Inflammatory macrophage (primary cell): ENCODE results near the gene LBR.

Experiments used
- DNase-seq, 2 donors: peaks; one replicate each; pipeline ENCODE4 v3.0.0-alpha.2; 2020 to 2022

The LBR gene

DNA sequence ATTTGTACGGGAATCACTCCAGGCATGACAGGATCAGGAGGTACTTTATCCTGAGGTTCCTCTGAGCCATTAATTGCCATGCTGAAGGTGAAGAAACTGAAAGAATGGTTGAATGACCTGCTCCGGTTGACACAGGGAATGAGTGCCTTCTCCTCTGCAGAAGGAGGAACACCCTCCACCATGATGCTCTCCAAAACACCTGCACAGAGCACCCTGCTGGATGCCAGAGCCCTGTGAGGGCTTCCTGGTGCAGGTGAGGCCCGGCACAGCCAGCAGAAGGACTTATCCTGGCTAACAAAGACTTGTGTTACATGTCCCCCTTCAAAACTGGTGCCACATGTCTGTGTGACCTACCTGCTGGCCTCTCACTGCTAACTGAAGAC is 14.3 kb upstream of the LBR start:
- no peak for DNase-seq

DNA sequence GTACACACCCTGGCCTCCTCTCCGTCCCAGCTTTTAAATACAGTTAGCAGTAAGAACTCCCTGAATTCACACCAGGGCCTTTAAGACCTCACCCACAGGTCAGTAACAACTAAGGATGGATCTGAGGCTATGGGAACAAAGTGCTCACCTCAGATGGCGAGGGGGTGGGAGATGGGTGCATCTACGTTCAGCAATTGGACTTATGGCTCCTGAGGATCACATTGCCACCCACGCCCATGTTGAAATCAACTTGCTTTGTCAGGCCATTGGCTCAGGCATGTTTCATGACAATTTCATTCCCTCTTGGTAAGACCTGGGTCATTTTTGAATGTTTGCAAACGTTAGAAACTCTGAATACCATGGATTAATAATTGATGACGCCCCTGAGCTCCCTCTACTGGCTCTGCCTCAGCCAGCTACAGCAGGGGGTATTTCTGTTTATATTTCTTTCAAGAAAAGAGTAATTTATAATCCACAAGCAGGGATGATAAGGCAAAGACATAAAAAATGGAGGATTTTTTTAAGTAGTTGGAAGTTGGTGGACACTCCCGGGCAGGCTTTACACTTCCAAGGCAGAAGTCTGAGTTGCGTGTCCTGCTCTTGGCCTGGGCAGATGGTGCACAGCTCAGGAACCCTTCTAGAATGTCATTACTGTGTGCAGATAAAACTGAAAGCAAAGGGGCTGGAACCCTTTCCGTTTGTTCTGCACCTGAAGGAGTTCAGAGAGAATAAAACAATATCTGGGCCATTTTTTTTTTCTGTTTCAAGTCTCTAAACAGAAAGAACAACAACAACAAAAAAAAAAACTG is 13.7 kb upstream of the LBR start:
- DNase-seq: peak; percentile 44 to 72

DNA sequence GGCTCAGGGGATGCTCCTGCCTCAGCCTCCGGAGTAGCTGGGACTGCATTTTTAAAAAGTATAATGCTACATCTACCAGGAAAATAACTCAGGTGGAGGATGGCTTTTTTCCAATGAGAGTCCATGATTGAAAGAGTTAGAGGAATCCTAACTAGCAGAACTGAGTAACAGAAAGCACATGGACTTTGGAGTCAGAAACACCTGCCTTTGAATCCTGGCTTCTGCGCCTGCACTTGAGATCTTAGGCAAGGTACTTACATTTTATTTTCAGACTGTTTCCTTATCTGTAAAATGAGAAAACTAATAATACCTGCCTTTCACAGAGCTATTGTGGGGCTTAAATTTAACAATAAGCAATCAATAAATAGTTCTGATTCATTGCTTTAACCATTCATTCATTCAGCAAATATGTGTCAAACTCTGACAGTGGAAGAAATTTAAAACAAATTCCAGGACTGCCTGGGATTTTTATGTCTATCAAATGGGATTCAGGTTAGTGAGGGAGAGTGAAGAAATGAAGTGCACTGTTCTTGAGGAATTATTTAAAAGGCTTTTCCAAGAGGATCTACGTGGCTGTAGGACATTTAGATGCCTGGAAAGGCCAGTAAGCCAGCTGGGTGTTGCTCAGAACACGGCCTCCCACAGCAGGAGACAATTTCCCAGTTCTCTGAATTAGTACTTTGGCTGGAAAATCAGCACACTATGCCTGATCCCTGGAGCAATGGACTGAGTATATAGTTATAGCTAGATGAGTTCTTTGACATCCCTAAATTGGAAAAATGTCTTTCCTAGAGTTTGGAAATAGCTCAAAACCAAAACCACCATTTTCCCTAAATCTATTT is 12.8 kb upstream of the LBR start:
- no peak for DNase-seq

DNA sequence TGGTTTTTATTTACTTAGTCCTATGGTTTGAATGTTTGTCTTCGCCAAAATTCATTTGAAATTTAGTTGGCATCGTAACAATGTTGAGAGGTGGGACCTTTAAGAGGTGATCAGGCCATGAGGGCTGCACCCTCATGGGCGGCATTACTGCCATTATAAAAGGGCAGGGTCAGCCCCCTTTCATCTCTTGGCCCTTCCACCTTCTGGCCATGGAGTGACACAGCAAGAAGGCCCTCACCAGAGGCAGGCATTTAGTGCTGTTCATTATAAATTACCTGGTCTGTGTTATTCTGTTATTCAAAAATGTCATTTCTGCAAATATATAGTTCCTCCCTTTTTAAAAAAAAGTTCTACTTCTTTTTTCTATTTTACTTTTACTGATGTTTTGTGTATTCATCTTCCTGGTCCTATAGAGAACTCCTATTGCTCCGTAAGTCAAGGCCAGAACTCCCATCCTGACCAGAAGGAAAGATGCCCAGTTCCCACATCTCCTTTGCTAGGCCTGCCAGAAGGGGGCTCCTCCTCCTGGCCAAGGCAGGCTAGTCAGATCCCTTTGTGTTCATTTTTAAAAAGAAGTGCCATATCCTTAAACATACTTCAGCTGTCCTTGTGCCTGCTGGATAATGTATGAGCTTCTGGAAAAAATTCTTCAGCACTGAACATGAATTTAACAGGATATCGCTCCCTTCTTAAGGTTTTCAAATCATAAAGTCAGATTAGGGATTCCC is 10.0 kb upstream of the LBR start:
- peak in 1 of 2 donors; percentile 60 for DNase-seq

DNA sequence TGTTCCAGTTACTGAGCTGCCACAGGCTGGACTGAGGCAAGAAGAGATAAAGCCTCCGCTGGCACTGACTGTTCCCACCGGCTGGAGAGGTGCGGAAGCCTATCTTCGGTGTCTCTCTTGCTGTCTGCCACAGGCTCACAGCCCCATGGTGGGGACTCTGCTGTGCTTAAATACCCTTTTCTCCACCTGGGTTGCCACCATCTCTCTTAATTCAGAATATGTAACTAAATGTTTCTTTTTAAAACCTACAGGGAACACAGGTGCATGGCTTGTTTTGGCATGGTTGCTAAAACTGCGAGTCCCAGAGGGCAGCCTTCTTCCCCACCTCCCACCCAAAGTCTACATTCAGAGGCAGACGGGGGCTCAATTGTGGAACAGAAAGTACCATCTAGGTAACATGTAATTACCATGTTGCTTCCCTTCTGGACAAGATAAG is 8.1 kb upstream of the LBR start:
- DNase-seq: no peak

DNA sequence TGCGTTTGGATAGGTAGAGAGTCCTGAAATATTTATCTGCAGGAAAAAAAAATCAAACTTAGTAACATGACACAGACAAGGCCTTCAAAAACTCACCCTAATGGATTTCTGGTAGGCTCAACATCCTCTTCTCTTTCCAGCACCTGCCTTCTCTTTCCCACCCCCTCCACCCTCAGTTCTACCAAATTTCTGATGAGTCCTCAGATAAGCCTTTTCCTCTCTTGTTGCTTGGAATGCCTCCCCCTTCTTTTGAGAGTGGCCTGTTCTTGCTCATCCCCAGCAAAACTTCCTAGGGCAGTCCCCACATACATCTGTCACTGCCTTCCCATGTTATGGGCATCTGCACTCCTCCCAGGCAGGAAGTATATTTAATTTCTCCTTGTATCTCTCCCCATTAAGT is 7.6 kb upstream of the LBR start:
- no peak for DNase-seq

DNA sequence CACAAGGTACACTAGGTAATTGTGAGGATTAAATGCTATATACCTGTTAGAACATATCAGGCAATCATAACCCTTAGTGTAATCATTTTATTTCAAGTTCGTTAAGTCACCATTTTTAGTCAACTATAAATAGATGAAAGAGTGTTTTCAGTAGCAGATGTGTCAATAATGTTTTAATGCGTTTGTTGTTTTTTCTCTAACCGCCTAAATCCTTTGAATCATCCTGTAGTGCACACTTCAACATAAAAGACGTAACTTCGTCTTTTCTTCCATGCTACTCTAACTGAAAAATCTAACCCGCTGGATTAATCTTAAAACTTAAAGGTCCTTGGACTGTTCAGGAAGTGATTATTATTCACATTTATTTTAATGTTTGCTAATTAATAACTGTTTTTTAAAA is 7.2 kb upstream of the LBR start:
- DNase-seq: no peak

DNA sequence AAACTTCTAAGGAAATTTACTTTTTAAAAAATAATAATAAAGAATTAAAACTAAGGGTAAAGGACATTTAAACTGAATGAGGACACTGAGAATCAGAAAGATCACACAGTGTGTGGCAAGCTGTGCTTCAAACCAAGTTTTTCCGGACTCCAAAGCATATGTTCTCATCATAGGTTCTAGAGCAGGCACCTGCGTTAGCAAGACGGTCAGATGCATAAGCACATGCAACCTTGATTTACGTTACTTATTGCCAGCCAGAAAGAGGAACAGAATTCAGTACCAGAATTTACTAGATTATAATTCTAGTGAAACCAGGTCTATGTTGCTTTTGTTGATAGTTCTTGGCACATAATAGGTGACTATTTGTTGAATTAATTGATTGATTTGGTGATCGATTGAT is 6.2 kb upstream of the LBR start:
- DNase-seq: no peak

DNA sequence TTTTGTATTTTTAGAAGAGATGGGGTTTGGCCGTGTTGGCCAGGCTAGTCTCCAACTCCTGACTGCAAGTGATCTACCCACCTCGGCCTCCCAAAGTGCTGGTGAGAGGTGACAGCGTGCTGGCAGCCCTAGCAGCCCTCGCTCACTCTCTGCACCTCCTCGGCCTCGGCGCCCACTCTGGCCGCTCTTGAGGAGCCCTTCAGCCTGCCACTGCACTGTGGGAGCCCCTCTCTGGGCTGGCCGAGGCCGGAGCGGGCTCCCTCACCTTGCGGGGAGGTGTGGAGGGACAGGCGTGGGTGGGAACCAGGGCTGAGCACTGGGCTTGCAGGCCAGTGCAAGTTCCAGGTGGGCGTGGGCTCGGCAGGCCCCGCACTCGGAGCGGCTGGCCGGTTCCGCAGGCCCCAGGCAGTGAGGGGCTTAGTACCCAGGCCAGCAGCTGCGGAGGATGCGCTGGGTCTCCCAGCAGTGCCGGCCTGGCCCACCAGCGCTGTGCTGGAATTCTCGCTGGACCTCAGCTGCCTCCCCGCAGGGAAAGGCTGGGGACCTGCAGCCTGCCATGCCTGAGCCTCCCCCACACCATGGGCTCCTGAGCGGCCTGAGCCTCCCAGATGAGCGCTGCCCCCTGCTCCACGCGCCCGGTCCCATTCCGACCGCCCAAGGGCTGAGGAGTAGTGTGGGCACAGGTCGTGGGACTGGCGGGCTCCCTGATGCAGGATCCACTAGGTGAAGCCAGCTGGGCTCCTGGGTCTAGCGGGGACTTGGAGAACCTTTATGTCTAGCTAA is 3.4 kb upstream of the LBR start:
- no peak for DNase-seq

DNA sequence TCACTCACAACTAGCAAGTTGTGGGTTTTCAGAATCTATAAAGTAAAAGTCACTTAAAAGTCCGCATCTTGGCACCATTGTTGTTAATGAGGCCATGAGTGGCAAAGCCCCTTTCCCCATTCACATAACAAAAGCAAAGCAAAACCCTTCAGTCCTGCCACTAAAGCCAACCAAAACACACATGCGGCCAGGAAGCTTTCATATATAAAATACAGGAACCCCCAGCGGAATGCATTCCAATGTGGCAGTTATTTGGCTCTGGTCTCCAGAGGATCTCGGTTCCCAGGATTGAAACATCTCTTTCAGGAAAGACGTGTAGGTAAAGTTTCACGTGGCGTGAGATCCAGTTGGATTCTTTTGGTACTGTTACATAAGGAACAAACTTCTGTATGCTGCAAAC is 2.5 kb upstream of the LBR start:
- no peak for DNase-seq

DNA sequence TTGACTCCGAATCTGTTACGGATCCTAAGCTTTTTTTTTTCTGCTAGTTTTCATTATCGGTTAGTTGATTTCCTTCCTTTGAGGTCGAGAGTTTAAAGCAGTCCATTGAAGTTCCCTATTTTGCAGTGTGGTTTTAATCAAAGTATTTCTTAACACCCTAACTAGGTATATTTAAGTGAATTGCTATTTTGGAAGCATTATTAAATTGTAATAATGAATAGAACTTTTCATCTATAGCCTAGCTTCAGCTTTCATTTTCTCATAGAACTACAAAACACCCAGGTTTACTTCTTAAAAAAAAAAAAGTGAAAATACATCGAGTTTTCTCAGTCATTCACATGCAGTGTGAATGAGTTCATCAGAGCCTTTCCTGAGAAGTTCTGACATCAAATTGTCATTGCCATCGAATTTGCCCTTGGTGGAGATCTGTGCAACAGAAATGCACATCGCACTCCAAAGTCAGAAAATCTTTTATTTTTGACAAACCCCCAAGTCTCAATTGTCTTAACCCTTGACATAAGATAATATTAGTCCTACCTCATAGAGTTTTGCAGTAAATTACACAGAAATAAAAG is 1.1 kb upstream of the LBR start:
- DNase-seq: peak in 1 of 2 donors; percentile 82

DNA sequence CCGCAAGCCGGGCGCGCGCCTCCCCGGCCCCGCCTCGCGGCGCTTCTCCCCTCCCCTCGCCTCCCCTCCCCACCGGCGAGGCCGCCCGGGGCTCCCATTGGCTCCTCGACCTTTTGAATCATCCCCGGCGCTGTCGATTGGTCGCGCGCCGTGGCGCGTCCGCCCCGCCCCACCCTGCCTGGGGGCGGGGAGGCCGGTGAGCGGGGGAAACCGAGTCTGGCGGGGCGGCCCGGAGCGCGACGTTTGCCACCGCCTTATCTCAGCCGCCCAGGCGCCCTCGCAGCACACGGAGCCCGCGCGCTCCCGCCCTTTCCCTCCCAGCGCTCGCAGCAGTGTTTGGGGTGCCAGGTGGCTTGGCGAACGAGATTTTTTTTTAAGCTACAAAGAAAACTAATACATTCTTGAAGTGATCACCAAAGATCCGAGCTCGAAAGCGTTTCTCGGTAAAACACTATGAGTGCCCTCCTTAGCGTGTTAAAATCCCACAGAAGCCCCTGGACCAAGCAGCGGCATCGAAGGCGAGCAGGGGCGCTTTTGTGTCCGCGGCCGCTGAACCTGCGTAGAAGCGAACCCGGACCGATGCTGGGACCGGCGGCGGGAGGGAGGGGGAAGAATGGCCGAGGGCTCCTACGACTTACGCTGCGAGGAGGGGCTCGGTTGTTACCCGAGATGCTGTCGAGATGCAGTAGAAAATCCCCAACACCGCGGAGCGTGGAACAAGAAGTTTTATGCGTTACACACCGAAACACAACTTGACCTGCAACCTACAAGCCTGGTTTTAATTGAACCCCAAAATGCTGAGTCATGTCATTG is 436 bp upstream of the LBR start:
- peak; percentile 93 to 94 for DNase-seq

DNA sequence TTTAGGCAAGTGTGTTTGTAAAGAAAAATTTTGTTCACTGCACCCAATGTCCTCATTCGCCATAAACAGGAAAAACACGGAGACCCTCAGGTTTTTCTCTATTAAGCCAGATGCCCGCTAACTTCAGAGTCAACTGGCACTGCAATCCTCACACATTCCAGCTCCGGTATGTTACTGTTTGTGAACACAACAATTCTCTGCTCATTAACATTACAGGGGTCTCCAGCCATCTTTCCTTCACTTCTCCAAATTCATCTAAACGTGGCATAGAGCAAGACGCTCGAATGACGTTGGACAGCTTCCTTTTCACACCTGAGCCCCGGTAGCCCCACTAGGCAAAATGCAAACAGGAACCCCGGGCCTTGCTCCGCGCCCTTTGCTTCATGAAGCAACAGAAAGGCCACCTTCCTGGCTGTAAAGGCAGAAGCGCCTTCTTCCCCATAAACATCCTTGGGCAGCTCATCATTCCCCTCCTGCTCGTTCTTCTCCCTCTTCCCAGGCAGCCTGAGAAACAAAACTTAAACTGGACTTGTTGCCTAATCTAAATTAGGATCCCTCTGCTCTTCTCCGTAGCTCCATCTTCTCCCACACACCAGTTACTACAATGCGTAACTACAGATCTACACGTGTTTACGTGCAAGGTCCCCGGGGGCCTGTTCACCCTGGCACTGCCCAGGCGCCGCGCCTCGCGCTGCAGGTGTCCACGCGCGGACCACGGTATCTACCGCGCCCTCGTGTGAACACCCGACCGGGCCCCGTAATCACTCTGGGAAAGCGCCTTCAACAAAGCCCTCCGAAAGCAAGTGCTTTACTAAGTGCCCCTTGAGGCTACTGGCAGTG is 1.2 kb downstream of the LBR start:
- peak; percentile 31 to 43 for DNase-seq

DNA sequence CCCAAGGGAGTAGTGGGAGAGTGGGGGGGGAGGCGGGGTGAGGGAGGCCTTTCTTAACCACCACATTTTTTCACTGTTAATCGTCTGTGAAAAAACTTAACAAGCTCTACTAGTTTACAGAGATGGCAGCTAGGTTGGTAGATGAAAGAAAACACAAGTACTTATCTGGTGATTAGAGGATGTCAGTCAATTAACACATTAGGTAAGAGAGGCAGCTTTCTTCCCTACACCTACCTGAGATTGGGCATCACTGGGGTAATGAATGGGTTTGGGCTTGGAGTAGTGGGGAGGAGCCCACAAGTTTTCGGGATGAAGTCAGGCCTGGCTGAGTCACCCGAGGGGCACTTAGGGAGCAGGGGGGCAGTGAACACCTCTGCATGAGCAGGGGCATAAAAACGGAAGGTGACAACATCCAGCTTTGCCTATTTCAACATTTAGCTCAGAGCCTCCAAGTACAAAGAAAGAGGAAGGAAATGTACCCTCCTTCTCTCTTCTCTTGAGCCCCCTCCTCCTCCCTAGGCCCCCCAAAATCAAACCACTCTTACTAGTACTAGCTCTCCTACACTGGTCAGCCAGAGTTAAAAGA is 2.5 kb downstream of the LBR start:
- DNase-seq: peak; percentile 55 to 57

DNA sequence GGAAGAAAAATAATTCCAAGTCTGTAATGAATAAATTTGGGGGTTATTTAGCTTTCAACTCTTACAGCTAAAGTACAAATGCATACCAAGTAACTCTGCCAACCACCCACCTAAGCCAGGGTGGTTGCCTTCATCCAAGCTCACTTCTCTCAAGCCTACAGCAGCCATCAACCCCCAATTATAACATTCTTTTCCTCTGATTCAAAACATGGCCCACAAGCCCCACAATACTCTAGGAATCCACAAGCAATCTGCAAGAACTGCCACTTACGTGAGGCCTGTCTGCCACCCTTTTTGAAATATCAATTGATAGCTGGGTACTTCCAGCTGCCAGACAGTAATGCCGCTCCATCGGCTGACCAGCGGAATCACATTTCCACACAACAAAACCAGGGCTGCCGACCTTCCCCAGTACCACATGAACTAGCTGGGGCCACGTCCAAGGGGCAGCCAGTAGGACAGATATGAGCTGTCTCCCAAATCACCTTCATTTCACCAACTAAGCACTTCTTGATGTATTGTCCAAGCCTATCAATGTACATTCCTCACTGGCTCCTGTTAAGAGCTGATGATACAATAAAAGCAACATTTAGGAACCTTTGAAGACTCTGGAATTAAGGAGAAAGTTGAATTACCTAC is 3.2 kb downstream of the LBR start:
- no peak for DNase-seq

DNA sequence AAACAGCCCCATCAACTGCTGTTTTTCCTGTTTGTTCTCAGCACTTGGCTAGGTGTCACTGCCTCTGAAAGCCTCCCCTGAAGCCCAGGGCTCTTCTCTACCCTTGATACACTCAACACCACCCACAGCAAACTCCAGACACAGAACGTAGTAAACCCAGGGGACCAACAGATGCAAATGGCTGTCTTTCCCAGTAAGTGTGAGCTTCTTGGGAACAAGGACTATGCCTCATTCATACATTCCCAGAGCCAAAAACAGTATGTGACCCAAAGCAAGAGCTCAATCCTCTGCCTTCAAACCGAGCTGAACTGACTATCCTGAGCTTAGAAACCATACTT is 4.4 kb downstream of the LBR start:
- DNase-seq: no peak

DNA sequence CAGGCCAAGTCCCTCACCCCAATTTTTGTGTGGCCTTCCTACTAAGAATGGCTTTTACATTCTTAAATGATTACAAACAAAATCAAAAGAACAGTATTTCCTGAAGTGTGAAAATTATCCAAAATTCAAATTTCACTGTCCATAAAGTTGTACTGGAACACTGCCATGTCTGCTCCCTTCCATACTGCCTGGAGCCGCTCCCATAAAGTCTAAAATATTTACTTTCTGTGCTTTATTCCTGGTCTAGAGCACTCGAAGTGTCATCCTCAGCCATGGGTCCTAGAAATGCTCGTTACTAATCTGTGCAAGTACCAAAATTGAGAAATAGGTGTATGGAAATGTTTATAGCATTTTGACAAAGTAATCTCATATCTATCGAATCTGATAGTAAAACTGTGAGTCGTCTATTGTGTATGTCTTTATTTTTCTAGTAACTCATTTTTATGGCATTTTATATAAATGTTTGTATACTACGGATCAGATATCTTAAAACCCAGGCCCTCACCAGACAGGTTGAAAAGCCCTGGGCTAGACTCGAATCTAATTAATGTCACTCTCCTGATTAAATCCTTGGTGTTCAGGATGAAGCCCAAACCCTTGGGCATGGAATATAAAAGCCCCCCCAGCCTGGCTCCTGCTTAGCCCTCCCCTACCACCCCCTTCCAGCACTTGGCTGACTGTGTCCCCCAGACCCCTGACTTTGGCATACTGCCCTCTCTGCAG is 4.9 kb downstream of the LBR start:
- no peak for DNase-seq

DNA sequence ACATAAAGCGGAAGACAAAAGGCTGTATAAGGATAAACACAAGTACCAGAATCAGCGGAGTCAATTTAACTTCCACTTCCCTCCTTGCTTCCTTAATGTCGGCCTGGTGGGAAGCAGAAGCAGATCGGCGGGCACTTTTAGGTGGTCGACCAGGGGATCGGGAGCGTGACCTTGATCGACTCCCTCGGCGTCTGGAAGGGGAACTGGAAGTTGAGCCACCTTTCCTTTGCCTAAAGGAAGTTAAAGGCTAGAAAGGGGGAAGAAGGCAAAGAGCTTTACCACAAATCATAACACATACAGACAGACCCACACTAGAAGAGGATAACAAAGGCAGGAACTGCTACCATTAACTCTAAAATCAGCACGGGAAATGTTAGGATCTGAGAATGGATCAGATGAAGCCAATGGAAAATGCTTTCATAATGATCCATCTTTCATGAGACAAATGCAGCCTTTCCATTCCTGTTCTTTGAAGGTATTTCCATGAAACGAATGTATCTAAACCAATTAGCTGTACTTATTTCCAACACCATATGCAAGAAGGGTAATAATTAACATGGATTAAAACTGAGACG is 5.7 kb downstream of the LBR start:
- peak; percentile 56 to 58 for DNase-seq
